Trophoblast cell (in vitro differentiated cells and primary cell): ENCODE results near the gene TRABD2B.
A peak's percentile ranks its signal among the peaks of the same experiment; 100 is the strongest.

ENCODE experiments used
- DNase-seq, 2 donors: peaks; one replicate each; pipeline ENCODE4 v3.0.0-alpha.2; 2016
- H2AFZ ChIP-seq: 2 replicates; pipeline ENCODE4 v1.6.1; 2013; ENCODE audit warnings: low read length, moderate library complexity, mild to moderate bottlenecking; ENCODE audit not compliant: insufficient read depth, poor library complexity
- H2AK5ac ChIP-seq: 2 replicates; pipeline ENCODE4 v1.6.1; 2013; ENCODE audit warnings: mild to moderate bottlenecking, low read length
- H2BK120ac ChIP-seq: 2 replicates; pipeline ENCODE4 v1.6.1; 2013; ENCODE audit warnings: low read length, mild to moderate bottlenecking, moderate library complexity; ENCODE audit not compliant: insufficient read depth, poor library complexity
- H2BK12ac ChIP-seq: 2 replicates; pipeline ENCODE4 v1.6.1; 2013; ENCODE audit warnings: mild to moderate bottlenecking, low read length, moderate library complexity
- H2BK5ac ChIP-seq: 2 replicates; pipeline ENCODE4 v1.6.1; 2013; ENCODE audit warnings: low read length, low read depth, moderate library complexity, mild to moderate bottlenecking; ENCODE audit not compliant: poor library complexity
- H3K14ac ChIP-seq: 2 replicates; pipeline ENCODE4 v1.6.1; 2013; ENCODE audit warnings: mild to moderate bottlenecking, low read length
- H3K18ac ChIP-seq: 2 replicates; pipeline ENCODE4 v1.6.1; 2013; ENCODE audit warnings: mild to moderate bottlenecking, low read length
- H3K23ac ChIP-seq: 2 replicates; pipeline ENCODE4 v1.6.1; 2013; ENCODE audit warnings: low read length
- H3K27ac ChIP-seq: 2 replicates; pipeline ENCODE4 v1.5.1; 2013; ENCODE audit warnings: low read depth, mild to moderate bottlenecking, inconsistent platforms, low read length, moderate library complexity
- H3K27me3 ChIP-seq: 2 replicates; pipeline ENCODE4 v1.6.1; 2013; ENCODE audit warnings: inconsistent platforms, mild to moderate bottlenecking, low read length, moderate library complexity; ENCODE audit not compliant: insufficient read depth
- H3K36me3 ChIP-seq, 2 experiments: 1 replicate in 1 of 2; 2 replicates in 1 of 2; pipeline ENCODE4 v1.6.1; 2013; ENCODE audit warnings: low read length in 2 of 2, mild to moderate bottlenecking in 2 of 2, moderate library complexity in 1 of 2; ENCODE audit not compliant: insufficient read depth in 2 of 2, control insufficient read depth in 1 of 2
- H3K4ac ChIP-seq: 2 replicates; pipeline ENCODE4 v1.6.1; 2013; ENCODE audit warnings: low read depth, mild to moderate bottlenecking, low read length, moderate library complexity
- H3K4me1 ChIP-seq, 2 experiments: 1 replicate in 1 of 2; 2 replicates in 1 of 2; pipeline ENCODE4 v1.6.1; 2013; ENCODE audit warnings: low read length in 2 of 2, mild to moderate bottlenecking in 2 of 2, moderate library complexity in 1 of 2; ENCODE audit not compliant: insufficient read depth in 2 of 2, control insufficient read depth in 1 of 2
- H3K4me2 ChIP-seq: 2 replicates; pipeline ENCODE4 v1.6.1; 2013; ENCODE audit warnings: inconsistent platforms, mild to moderate bottlenecking, low read length, moderate library complexity
- H3K4me3 ChIP-seq: 2 replicates; pipeline ENCODE4 v1.5.1; 2013; ENCODE audit warnings: mild to moderate bottlenecking, low read depth, low read length, inconsistent platforms
- H3K79me1 ChIP-seq: one replicate; pipeline ENCODE4 v1.6.1; 2013; ENCODE audit warnings: low read length
- H3K79me2 ChIP-seq: 2 replicates; pipeline ENCODE4 v1.6.1; 2013; ENCODE audit warnings: low read length, mild to moderate bottlenecking; ENCODE audit not compliant: control insufficient read depth, insufficient read depth, poor library complexity
- H3K9ac ChIP-seq: 2 replicates; pipeline ENCODE4 v1.6.1; 2013; ENCODE audit warnings: mild to moderate bottlenecking, low read length
- H3K9me3 ChIP-seq: 2 replicates; pipeline ENCODE4 v1.6.1; 2013; ENCODE audit warnings: low read depth, mild to moderate bottlenecking, control low read depth, inconsistent platforms, low read length; ENCODE audit not compliant: insufficient read depth
- H4K12ac ChIP-seq: 2 replicates; pipeline ENCODE4 v1.6.1; 2013; ENCODE audit warnings: low read depth, mild to moderate bottlenecking, low read length, moderate library complexity
- H4K8ac ChIP-seq: 2 replicates; pipeline ENCODE4 v1.6.1; 2013; ENCODE audit warnings: low read depth, mild to moderate bottlenecking, low read length, moderate library complexity
- H4K91ac ChIP-seq: one replicate; pipeline ENCODE4 v1.6.1; 2013; ENCODE audit warnings: low read depth, mild to moderate bottlenecking, low read length, moderate library complexity
- WGBS: extraction: QIAGEN DNeasy Blood & Tissue Kit; methylation state at CpG from one replicate; pipeline ENCODE4 v1.1.7; 2013; ENCODE audit warnings: missing lambda C conversion rate; ENCODE audit not compliant: insufficient read length, insufficient coverage; ENCODE audit errors: extremely low coverage; 5-methylcytosine and 5-hydroxymethylcytosine counted together

Gene TRABD2B

GRCh38 chr1:47805921-47806361 is 191.2 kb downstream of the TRABD2B start:
- no CpG with 5 or more reads among the region's 6 CpGs for WGBS
- H3K23ac ChIP-seq, result no peak overlapping the region
- no peaks in the 10 kb centered on the region for H3K36me3 ChIP-seq
- no peaks in the 10 kb centered on the region for H3K27me3 ChIP-seq
- H4K12ac ChIP-seq, result no peak overlapping the region
- H3K4me1 ChIP-seq, result no peaks in the 10 kb centered on the region
- no peak overlapping the region for H3K4me3 ChIP-seq
- H3K4me2 ChIP-seq, result no peak overlapping the region
- no peak overlapping the region for H3K9ac ChIP-seq
- H2BK5ac ChIP-seq, result no peak overlapping the region
- no peak overlapping the region for H3K14ac ChIP-seq
- H3K18ac ChIP-seq, result no peak overlapping the region
- H4K91ac ChIP-seq, result no peak overlapping the region
- no peaks in the 10 kb centered on the region for H3K79me1 ChIP-seq
- no peak overlapping the region for H2BK12ac ChIP-seq
- H2AK5ac ChIP-seq, result no peak overlapping the region
- H4K8ac ChIP-seq, result no peak overlapping the region
- no peak overlapping the region for H3K27ac ChIP-seq
- H2AFZ ChIP-seq, result no peak overlapping the region
- no peak overlapping the region for H3K4ac ChIP-seq
- H2BK120ac ChIP-seq, result no peak overlapping the region
- H3K9me3 ChIP-seq, result peaks cover 5% of the 10 kb centered on the region
- no peak for DNase-seq
- H3K79me2 ChIP-seq, result no peaks in the 10 kb centered on the region

DNA sequence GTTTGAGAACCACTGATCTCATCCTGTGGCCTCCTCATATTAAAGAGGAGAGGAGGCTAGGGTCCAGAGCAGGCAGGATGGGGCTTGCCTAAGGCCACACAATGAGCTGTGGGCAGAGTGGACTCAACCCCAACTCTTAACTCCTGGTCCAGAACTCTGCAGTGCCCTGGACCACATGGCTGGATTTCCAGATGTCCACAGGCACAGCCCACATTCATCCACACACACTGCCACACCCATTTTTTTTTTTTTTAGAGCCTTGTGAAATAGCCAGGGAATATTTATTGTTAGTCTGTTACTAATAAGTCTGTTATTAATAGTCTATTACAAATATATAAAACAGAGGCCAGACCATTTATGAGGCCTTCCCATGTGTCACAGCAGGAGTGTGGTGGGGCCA is 192.2 kb downstream of the TRABD2B start:
- Histone ChIP-seq H3K36me3 (no peaks in the 10 kb centered on the region), H3K79me2 (no peaks in the 10 kb centered on the region), H3K18ac (no peak overlapping the region), H3K9ac (no peak overlapping the region), H3K79me1 (no peaks in the 10 kb centered on the region), H3K14ac (no peak overlapping the region), H3K27ac (no peak overlapping the region), H4K12ac (no peak overlapping the region), H4K91ac (no peak overlapping the region), H2BK120ac (no peak overlapping the region), H3K4ac (no peak overlapping the region), H3K4me2 (no peak overlapping the region), H3K27me3 (no peaks in the 10 kb centered on the region), H3K23ac (no peak overlapping the region), H2AFZ (no peak overlapping the region), H4K8ac (no peak overlapping the region), H2AK5ac (no peak overlapping the region), H3K9me3 (peaks cover 4% of the 10 kb centered on the region), H3K4me3 (no peak overlapping the region), H2BK12ac (no peak overlapping the region), H2BK5ac (no peak overlapping the region), H3K4me1 (no peaks in the 10 kb centered on the region)
- DNase-seq, result no peak

DNA sequence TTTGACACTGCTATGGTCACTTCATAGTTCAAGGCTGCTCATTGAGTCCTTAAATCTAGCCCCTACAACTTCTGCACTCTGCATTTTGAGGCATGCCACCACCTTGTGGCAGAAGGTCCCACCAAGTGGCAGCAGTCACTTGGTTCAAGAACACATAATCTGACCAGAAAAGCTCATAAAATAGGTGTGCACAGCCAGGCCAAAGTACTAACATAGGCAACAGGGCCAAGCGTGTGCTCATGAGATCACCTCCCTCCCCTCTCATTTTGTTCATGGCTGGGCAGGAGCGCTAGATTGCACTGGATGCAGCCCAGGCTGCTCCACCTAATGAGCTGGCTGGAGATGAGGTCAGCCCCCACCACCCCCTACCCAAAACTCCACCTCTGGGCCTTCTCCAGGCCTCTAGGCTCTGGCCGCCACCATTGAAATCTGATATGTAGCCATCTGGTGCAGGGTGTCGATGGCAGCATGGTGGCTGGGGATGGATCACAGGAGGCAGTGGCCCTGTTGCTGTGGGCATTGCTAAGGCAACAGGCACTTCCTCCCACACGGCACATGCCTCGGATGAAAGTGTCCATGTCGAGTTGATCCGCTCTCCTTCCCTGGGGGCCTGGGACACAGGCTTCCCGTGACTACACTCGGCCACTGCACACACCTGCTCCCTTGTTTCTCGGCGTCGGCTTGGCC is 193.2 kb downstream of the TRABD2B start:
- Histone ChIP-seq H2BK5ac (no peak overlapping the region), H4K91ac (no peak overlapping the region), H3K9ac (no peak overlapping the region), H3K18ac (no peak overlapping the region), H3K27me3 (no peaks in the 10 kb centered on the region), H3K79me1 (no peaks in the 10 kb centered on the region), H3K4me2 (no peak overlapping the region), H2AK5ac (no peak overlapping the region), H3K79me2 (no peaks in the 10 kb centered on the region), H3K4me3 (no peak overlapping the region), H3K4me1 (no peaks in the 10 kb centered on the region), H3K9me3 (peaks cover 4% of the 10 kb centered on the region), H2BK120ac (no peak overlapping the region), H3K27ac (no peak overlapping the region), H3K36me3 (no peaks in the 10 kb centered on the region), H3K23ac (no peak overlapping the region), H4K8ac (no peak overlapping the region), H4K12ac (no peak overlapping the region), H2BK12ac (no peak overlapping the region), H2AFZ (no peak overlapping the region), H3K4ac (no peak overlapping the region), H3K14ac (no peak overlapping the region)
- no CpG with 5 or more reads among the region's 13 CpGs for WGBS
- DNase-seq, result peak in 1 of 2 donors; percentile 24

DNA sequence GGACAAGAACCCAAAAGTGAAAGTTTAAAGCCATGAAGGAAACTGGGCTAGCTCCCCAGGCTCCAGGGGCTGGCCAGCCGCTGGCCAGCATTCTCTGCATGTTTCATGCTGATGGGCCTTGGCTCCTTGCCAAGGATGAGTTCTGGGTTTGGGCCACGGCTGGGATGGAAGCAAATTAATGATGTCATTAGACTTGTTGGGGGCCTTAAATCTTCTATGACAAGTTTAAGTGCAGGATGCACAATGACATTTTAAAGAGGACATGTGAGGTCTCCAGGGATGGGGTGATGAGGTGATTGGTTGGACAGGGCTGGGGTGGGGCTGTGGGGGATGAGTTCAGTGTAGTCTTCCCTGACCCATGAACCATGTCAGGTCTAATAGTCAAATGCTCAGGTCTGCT is 199.6 kb downstream of the TRABD2B start:
- Histone ChIP-seq H2AFZ (no peak overlapping the region), H3K27me3 (no peaks in the 10 kb centered on the region), H3K4me2 (no peak overlapping the region), H4K91ac (no peak overlapping the region), H3K4ac (no peak overlapping the region), H3K9me3 (peaks cover 4% of the 10 kb centered on the region), H3K23ac (no peak overlapping the region), H2AK5ac (no peak overlapping the region), H3K79me2 (no peaks in the 10 kb centered on the region), H3K4me1 (no peaks in the 10 kb centered on the region), H3K4me3 (no peak overlapping the region), H4K8ac (no peak overlapping the region), H2BK5ac (no peak overlapping the region), H4K12ac (no peak overlapping the region), H3K79me1 (no peaks in the 10 kb centered on the region), H2BK120ac (no peak overlapping the region), H2BK12ac (no peak overlapping the region), H3K36me3 (no peaks in the 10 kb centered on the region), H3K14ac (no peak overlapping the region), H3K27ac (no peak overlapping the region), H3K9ac (no peak overlapping the region), H3K18ac (no peak overlapping the region)
- DNase-seq, result no peak
- WGBS, result no CpG with 5 or more reads among the region's 2 CpGs
